B cell (primary cell): ENCODE measurements around the gene EGF. TPM values are rescaled to one million over a fixed set of nuclear protein-coding genes. Genes with fewer than 3 reads are reported as not detected.

Experiments
- ATAC-seq: fragments of 200-7000 bp; cut with Tn5 transposase; one replicate; pipeline ENCODE4 v1.10.0; 2021; ENCODE audit warnings: low read depth, mild to moderate bottlenecking, moderate number of reproducible peaks, moderate library complexity
- CTCF ChIA-PET: fragments of 350-600 bp; sonication (Branson Sonifier 250); formaldehyde crosslinking; loops from one replicate; lab custom pipeline; 2021; ENCODE audit warnings: antibody characterized with exemption, inconsistent platforms; lab: Charles Lee
- POLR2A ChIA-PET: fragments of 350-600 bp; sonication (Branson Sonifier 250); formaldehyde crosslinking; loops from one replicate; lab custom pipeline; 2021; ENCODE audit warnings: antibody characterized with exemption; lab: Charles Lee
- DNase-seq: peaks from one replicate; pipeline ENCODE4 v3.0.0; 2013
- H2AFZ ChIP-seq: 2 replicates; pipeline ENCODE4 v1.6.1; 2012; ENCODE audit warnings: mild to moderate bottlenecking, low read depth, low read length; ENCODE audit not compliant: insufficient read depth, poor library complexity, severe bottlenecking
- H3K27ac ChIP-seq, 2 donors: 1 replicate in 1 of 2; 2 replicates in 1 of 2; pipeline ENCODE4 v1.5.1; 2012 to 2013; ENCODE audit warnings: low read length in 2 of 2, mild to moderate bottlenecking in 2 of 2, moderate library complexity in 1 of 2
- H3K27me3 ChIP-seq, 4 experiments: fragments of 200-600 bp in 1 of 4; sonication (generic) in 1 of 4; replicated peaks in 1 of 4; 1 replicate in 2 of 4; 2 replicates in 2 of 4; pipeline versions ENCODE4 v1.6.1 to v1.7.0; 2013 to 2016; ENCODE audit warnings: low read length in 3 of 4, mild to moderate bottlenecking in 2 of 4, mixed read lengths in 1 of 4, moderate library complexity in 1 of 4; ENCODE audit not compliant: insufficient read depth in 4 of 4, control insufficient read depth in 3 of 4; ENCODE audit errors: control extremely low read depth in 1 of 4
- H3K36me3 ChIP-seq, 2 experiments: replicated peaks in 1 of 2; 1 replicate in 1 of 2; 2 replicates in 1 of 2; pipeline versions ENCODE4 v1.6.1 to v1.7.1; 2013; ENCODE audit warnings: low read length in 1 of 2; ENCODE audit not compliant: insufficient read depth in 2 of 2, control insufficient read depth in 1 of 2; ENCODE audit errors: control extremely low read depth in 1 of 2, extremely low read depth in 1 of 2
- H3K4me1 ChIP-seq, 2 donors: fragments of 200-600 bp in 1 of 2; sonication (generic) in 1 of 2; 1 replicate in 1 of 2; 2 replicates in 1 of 2; pipeline versions ENCODE4 v1.5.1 to v1.6.1; 2013 to 2017; ENCODE audit warnings: low read length in 2 of 2; ENCODE audit not compliant: control insufficient read depth in 2 of 2, insufficient read depth in 2 of 2
- H3K4me2 ChIP-seq: replicated peaks from 2 replicates; pipeline ENCODE3; 2012; ENCODE audit warnings: mild to moderate bottlenecking, low read depth, low read length; ENCODE audit not compliant: poor library complexity, severe bottlenecking
- H3K4me3 ChIP-seq, 5 experiments: fragments of 200-600 bp in 1 of 5; sonication (generic) in 1 of 5; 1 replicate in 3 of 5; 2 replicates in 2 of 5; pipeline versions ENCODE4 v1.5.1 to v1.7.0; 2011 to 2016; ENCODE audit warnings: low read length in 4 of 5, mild to moderate bottlenecking in 4 of 5, low read depth in 2 of 5, control low read depth in 1 of 5, moderate library complexity in 1 of 5; ENCODE audit not compliant: insufficient read depth in 1 of 5; ENCODE audit errors: control extremely low read depth in 1 of 5, extremely low read depth in 1 of 5
- H3K79me2 ChIP-seq: fragments of 200-600 bp; sonication (generic); one replicate; pipeline ENCODE4 v1.6.0; 2016; ENCODE audit warnings: low read length; ENCODE audit not compliant: control insufficient read depth, insufficient read depth
- H3K9ac ChIP-seq: fragments of 200-600 bp; sonication (generic); 2 replicates; pipeline ENCODE4 v1.6.1; 2017; ENCODE audit warnings: mild to moderate bottlenecking, low read length, moderate library complexity
- H3K9me3 ChIP-seq, 3 donors: one replicate each; pipeline versions ENCODE4 v1.6.1 to v1.7.1; 2013; ENCODE audit warnings: low read length in 2 of 3; ENCODE audit not compliant: control insufficient read depth in 2 of 3, insufficient read depth in 1 of 3; ENCODE audit errors: control extremely low read depth in 1 of 3
- H4K20me1 ChIP-seq: 2 replicates; pipeline ENCODE4 v1.6.0; 2012; ENCODE audit warnings: mild to moderate bottlenecking, low read length; ENCODE audit not compliant: insufficient read depth, control insufficient read depth, poor library complexity, severe bottlenecking
- H3K27ac Mint-ChIP-seq: one replicate; pipeline ENCODE4 v1.8.0; 2021; ENCODE audit warnings: mixed read lengths
- H3K27me3 Mint-ChIP-seq: one replicate; pipeline ENCODE4 v1.8.0; 2021; ENCODE audit warnings: mixed read lengths
- H3K4me1 Mint-ChIP-seq: one replicate; pipeline ENCODE4 v1.8.0; 2021; ENCODE audit warnings: mixed read lengths
- H3K4me3 Mint-ChIP-seq: one replicate; pipeline ENCODE4 v1.8.0; 2021; ENCODE audit warnings: mixed read lengths
- H3K9me3 Mint-ChIP-seq: one replicate; pipeline ENCODE4 v1.8.0; 2022; ENCODE audit warnings: mixed read lengths; ENCODE audit not compliant: insufficient read depth
- CTCF ChIP-seq: fragments of 200-600 bp; IDR thresholded peaks from one replicate; pipeline ENCODE4 v1.8.0; 2022; ENCODE audit warnings: antibody characterized with exemption, mild to moderate bottlenecking
- EZH2 ChIP-seq: IDR thresholded peaks from 2 replicates; pipeline ENCODE4 v1.6.1; 2012; ENCODE audit warnings: borderline replicate concordance, low read depth, mild to moderate bottlenecking, moderate library complexity, low read length; ENCODE audit not compliant: insufficient read depth, poor library complexity, severe bottlenecking
- WGBS: methylation state at CpG from one replicate; pipeline ENCODE4 v1.1.5; 2013; ENCODE audit warnings: missing lambda C conversion rate; ENCODE audit not compliant: insufficient coverage; 5-methylcytosine and 5-hydroxymethylcytosine counted together
- intact Hi-C: fragments of 100-400 bp; cut with micrococcal nuclease; formaldehyde crosslinking; loops from one replicate; pipeline ENCODE4 v1.10.0; 2022
- polyA plus RNA-seq: library from polyadenylated mRNA; depleted of rRNA; stranded (reverse); fragments of >200 nt; gene quantifications from 2 replicates; pipeline ENCODE4 v1.2.3, GENCODE V29; 2012
- total RNA-seq, 2 donors: library from RNA; stranded (reverse); fragments of 120-200 nt in 1 of 2; gene quantifications; 1 replicate in 1 of 2; 2 replicates in 1 of 2; pipeline versions ENCODE4 v1.2.3 to v1.2.4, GENCODE V29; 2013 to 2022

The EGF gene
- total and polyA plus RNA-seq, 2 donors (not counting 1 experiment from before 2014, with no cell fraction given) = not detected

GRCh38 chr4:109994415-109994827 lies 81.7 kb downstream of the EGF start:
- POLR2A ChIA-PET = no interaction called here
- no peaks in the 10 kb centered on the region for H3K27me3 ChIP-seq
- H3K36me3 ChIP-seq = no peaks in the 10 kb centered on the region
- Mint-ChIP-seq H3K9me3 (peaks cover 13% of the 10 kb centered on the region), H3K27ac (no peak overlapping the region), H3K4me1 (peaks cover 27% of the 10 kb centered on the region), H3K4me3 (no peak overlapping the region), H3K27me3 (peaks cover 2% of the 10 kb centered on the region)
- WGBS = no CpG with 5 or more reads among the region's 4 CpGs
- intact Hi-C loops = no loop called here
- peaks cover 3 to 16% of the 10 kb centered on the region in 2 donors for H3K4me1 ChIP-seq
- no peaks in the 10 kb centered on the region for H3K79me2 ChIP-seq
- DNase-seq (peak; percentile 8), ATAC-seq (no peak)
- H2AFZ ChIP-seq = peak overlapping the region; percentile 24
- CTCF ChIA-PET = interaction anchor here (0.6 to 8.6 kb wide), 4 partner anchors 10 to 520 kb away, joined by 3 to 270 read pairs (median 4); no protein-coding TSS in a partner anchor
- no peaks in the 10 kb centered on the region for H4K20me1 ChIP-seq
- no peak overlapping the region for H3K4me2 ChIP-seq
- H3K9ac ChIP-seq = no peak overlapping the region
- no peak overlapping the region for H3K4me3 ChIP-seq
- H3K27ac ChIP-seq = no peak overlapping the region
- TF ChIP-seq EZH2 = no peak
- no peak for TF ChIP-seq CTCF
- peaks cover 4 to 17% (median 16%) of the 10 kb centered on the region in 3 donors for H3K9me3 ChIP-seq

DNA sequence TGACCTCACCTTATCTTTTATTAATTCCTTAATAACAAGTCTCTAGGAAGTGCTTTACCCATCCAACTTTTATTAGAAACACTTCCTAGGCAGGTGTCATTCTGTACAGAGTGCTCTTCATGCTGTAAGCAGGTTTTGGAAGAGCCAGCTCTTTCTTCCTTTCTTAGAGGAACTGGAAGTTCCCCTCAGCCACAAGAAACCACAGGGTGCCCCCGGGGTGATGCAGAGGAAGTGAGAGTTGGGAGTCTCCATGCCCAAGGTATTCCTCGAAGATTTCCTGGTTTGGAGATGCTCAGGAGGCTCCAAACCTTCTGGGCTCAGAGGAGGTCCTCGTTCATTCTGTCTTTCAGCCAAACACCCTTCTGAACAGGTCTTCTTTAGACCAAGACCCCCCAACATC lies 83.8 kb downstream of the EGF start:
- TF ChIP-seq EZH2 = no peak
- no peak for TF ChIP-seq CTCF
- H3K79me2 ChIP-seq = no peaks in the 10 kb centered on the region
- H3K9ac ChIP-seq = no peak overlapping the region
- DNase-seq (no peak), ATAC-seq (no peak)
- no peak overlapping the region for H3K4me2 ChIP-seq
- ChIA-PET POLR2A (no interaction called here), CTCF (interaction anchor here (1.0 to 8.6 kb wide), 3 partner anchors 10 to 518 kb away, joined by 3 to 270 read pairs (median 7); no protein-coding TSS in a partner anchor)
- no peak overlapping the region for H3K27ac Mint-ChIP-seq
- peaks cover 7% of the 10 kb centered on the region for H3K27me3 Mint-ChIP-seq
- H3K36me3 ChIP-seq = no peaks in the 10 kb centered on the region
- H3K9me3 Mint-ChIP-seq = no peaks in the 10 kb centered on the region
- no peak overlapping the region for H2AFZ ChIP-seq
- H4K20me1 ChIP-seq = no peaks in the 10 kb centered on the region
- H3K27ac ChIP-seq = no peak overlapping the region
- no peaks in the 10 kb centered on the region for H3K27me3 ChIP-seq
- no peak overlapping the region for H3K4me3 ChIP-seq
- H3K4me3 Mint-ChIP-seq = no peak overlapping the region
- H3K9me3 ChIP-seq = peaks cover 0 to 5% (median 0%) of the 10 kb centered on the region in 3 donors
- 40% methylated on average over 2 of the region's 3 CpGs for WGBS
- peaks cover 13% of the 10 kb centered on the region for H3K4me1 Mint-ChIP-seq
- H3K4me1 ChIP-seq = peaks cover 3 to 5% of the 10 kb centered on the region in 2 donors
- intact Hi-C loops = loop anchor here (5.0 kb wide), 1 partner anchor 201 kb away; the partner anchor contains the start of gene ELOVL6
